Cardiac muscle cell (in vitro differentiated cells and primary cell): ENCODE results near the gene GALNT2. TPM values are rescaled to one million over a fixed set of nuclear protein-coding genes. Genes with fewer than 3 reads are reported as not detected.

Source experiments
- DNase-seq, 2 donors: peaks; one replicate each; pipeline versions ENCODE4 v3.0.0 to v3.0.0-alpha.2; 2010 to 2017; ENCODE audit warnings: low read depth in 1 of 2, low spot score in 1 of 2
- H3K27ac ChIP-seq: fragments of 200-600 bp; sonication (generic); 2 replicates; pipeline ENCODE4 v1.5.1; 2016
- H3K27me3 ChIP-seq: fragments of 200-600 bp; sonication (generic); 2 replicates; pipeline ENCODE4 v1.6.0; 2016; ENCODE audit warnings: control low read depth
- H3K36me3 ChIP-seq: fragments of 200-600 bp; sonication (generic); 2 replicates; pipeline ENCODE4 v1.5.1; 2016; ENCODE audit warnings: control low read depth
- H3K4me1 ChIP-seq: fragments of 200-600 bp; sonication (generic); 2 replicates; pipeline ENCODE4 v1.8.1; 2017; ENCODE audit warnings: low read depth, mild to moderate bottlenecking, mixed run types
- H3K4me3 ChIP-seq: fragments of 200-600 bp; sonication (generic); 2 replicates; pipeline ENCODE4 v1.5.1; 2016; ENCODE audit warnings: mild to moderate bottlenecking
- H3K9me3 ChIP-seq: fragments of 200-600 bp; sonication (generic); 2 replicates; pipeline ENCODE4 v1.5.1; 2017; ENCODE audit warnings: low read depth, mild to moderate bottlenecking, control low read depth
- polyA plus RNA-seq: library from polyadenylated mRNA; unstranded; fragments of >200 nt; fragmentation: Nextera tagmentation; extraction: Ambion mirVana; gene quantifications from 2 replicates; pipeline ENCODE4 v1.2.1, GENCODE V29; 2016
- total RNA-seq: library from RNA; depleted of rRNA; stranded (reverse); fragments of >200 nt; gene quantifications from 2 replicates; pipeline ENCODE4 v1.2.3, GENCODE V29; 2016
- TF ChIP-seq, protein P1 (sequence below): IDR thresholded peaks from 2 replicates; pipeline ENCODE4 v1.5.1; 2012; ENCODE audit warnings: low read depth, mild to moderate bottlenecking, low read length

Gene GALNT2
- total and polyA plus RNA-seq, 2 experiments from 2014 or later: 71.4 to 92.1 TPM

DNA sequence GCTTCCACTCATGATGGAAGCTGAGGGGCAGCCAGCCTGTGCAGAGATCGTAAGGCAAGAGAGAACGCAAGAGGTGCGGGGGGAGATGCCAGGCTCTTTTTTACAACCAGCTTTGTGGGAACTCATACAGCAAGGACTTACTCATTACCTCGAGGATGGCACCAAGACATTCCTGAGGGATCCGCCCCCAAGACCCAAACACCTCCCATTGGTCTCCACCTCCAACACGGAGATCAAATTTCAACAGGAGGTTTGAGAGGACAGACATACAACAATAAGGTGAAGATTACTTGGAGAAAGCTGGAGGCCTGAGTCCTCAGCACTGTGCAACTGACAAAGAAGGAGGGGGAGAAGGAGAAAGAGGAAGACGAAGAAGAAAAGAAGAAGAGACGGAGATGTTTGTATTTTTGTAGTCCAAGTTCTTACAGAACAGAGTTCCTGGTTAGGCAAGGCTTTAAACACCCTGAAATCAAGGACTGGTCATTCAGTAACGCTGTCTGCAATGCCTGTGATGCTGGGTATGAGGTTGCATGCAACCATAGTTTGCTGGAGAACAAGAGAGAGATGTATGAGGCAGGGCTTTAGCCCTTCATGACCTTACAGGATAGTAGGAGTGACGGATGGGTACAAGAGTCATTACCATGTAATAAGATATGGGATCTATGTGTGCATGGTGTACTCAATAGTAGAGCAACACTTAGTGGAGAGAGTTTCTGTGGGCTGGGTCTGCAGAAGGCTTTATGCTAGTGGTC is 19.7 kb upstream of the GALNT2 start:
- DNase-seq: peak in 1 of 2 donors; percentile 14
- no peak overlapping the region for H3K27ac ChIP-seq
- no peaks in the 10 kb centered on the region for H3K4me1 ChIP-seq
- TF ChIP-seq, protein P1, sequence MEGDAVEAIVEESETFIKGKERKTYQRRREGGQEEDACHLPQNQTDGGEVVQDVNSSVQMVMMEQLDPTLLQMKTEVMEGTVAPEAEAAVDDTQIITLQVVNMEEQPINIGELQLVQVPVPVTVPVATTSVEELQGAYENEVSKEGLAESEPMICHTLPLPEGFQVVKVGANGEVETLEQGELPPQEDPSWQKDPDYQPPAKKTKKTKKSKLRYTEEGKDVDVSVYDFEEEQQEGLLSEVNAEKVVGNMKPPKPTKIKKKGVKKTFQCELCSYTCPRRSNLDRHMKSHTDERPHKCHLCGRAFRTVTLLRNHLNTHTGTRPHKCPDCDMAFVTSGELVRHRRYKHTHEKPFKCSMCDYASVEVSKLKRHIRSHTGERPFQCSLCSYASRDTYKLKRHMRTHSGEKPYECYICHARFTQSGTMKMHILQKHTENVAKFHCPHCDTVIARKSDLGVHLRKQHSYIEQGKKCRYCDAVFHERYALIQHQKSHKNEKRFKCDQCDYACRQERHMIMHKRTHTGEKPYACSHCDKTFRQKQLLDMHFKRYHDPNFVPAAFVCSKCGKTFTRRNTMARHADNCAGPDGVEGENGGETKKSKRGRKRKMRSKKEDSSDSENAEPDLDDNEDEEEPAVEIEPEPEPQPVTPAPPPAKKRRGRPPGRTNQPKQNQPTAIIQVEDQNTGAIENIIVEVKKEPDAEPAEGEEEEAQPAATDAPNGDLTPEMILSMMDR: no peak
- no peaks in the 10 kb centered on the region for H3K27me3 ChIP-seq
- H3K9me3 ChIP-seq: no peaks in the 10 kb centered on the region
- no peak overlapping the region for H3K4me3 ChIP-seq
- no peaks in the 10 kb centered on the region for H3K36me3 ChIP-seq

DNA sequence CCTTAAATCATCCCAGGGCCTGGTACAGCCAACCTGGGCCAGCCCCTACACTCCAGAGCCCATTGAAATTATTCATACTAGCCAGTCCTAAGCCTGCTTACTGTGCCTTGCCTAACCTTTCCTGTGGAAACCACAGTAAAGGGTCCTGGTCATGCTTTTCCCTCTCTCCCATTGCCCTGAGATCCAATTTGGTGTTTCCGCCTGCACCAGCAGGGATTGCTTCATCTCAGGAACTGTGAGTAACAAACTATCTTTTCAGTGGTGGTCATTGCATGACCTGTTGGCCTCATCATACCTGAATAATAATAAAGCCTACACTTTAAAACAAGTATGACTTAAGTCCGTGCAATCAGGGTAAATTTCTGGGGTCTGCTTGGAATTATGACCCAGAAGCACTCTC is 18.7 kb upstream of the GALNT2 start:
- TF ChIP-seq, protein P1: no peak
- H3K4me3 ChIP-seq: no peak overlapping the region
- H3K36me3 ChIP-seq: no peaks in the 10 kb centered on the region
- H3K4me1 ChIP-seq: no peaks in the 10 kb centered on the region
- DNase-seq: peak in 1 of 2 donors; percentile 14
- H3K9me3 ChIP-seq: no peaks in the 10 kb centered on the region
- no peak overlapping the region for H3K27ac ChIP-seq
- no peaks in the 10 kb centered on the region for H3K27me3 ChIP-seq

DNA sequence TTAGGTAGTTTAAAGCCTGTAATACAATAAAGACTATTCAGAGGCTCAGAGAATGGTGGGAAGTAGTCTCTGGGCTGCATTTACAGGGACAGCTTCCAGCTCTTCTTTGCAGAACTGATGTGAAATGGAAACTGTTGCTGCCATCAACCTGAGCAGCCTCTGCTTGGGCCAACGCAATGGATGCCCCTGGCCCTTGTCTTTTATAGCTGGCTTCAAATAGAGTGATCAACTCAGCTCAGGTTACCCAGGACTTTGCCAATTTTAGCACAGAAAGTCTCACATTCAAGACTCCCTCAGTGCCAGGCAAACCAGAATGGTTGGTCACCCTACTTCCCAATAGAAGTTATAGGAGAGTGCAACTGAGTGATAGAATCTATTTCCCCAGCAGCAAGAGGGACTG is 18.1 kb upstream of the GALNT2 start:
- Histone ChIP-seq H3K4me1 (no peaks in the 10 kb centered on the region), H3K4me3 (no peak overlapping the region), H3K27me3 (no peaks in the 10 kb centered on the region), H3K9me3 (no peaks in the 10 kb centered on the region), H3K36me3 (no peaks in the 10 kb centered on the region), H3K27ac (no peak overlapping the region)
- DNase-seq: no peak
- TF ChIP-seq, protein P1: no peak

DNA sequence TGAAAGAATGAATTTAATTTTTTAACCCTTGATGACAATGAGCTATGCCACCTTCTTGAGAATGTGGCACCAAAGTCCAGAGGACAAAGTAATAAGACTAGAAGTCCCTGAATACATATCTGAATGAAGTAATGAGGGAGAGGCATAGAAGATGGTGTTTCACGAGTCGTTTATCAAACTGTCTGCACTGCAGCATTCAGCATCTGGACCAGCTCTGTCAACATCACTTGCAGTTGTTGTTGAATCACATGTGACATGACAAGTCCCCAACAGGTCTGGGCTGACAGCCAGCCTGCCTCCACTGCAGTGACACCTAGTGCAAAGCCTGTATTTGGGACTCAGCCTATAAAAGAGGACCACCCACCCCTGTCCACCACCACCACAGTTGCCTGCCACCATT is 17.3 kb upstream of the GALNT2 start:
- TF ChIP-seq, protein P1: no peak
- Histone ChIP-seq H3K4me3 (no peak overlapping the region), H3K27me3 (no peaks in the 10 kb centered on the region), H3K27ac (no peak overlapping the region), H3K4me1 (no peaks in the 10 kb centered on the region), H3K9me3 (no peaks in the 10 kb centered on the region), H3K36me3 (no peaks in the 10 kb centered on the region)
- DNase-seq: peak in 1 of 2 donors; percentile 12

DNA sequence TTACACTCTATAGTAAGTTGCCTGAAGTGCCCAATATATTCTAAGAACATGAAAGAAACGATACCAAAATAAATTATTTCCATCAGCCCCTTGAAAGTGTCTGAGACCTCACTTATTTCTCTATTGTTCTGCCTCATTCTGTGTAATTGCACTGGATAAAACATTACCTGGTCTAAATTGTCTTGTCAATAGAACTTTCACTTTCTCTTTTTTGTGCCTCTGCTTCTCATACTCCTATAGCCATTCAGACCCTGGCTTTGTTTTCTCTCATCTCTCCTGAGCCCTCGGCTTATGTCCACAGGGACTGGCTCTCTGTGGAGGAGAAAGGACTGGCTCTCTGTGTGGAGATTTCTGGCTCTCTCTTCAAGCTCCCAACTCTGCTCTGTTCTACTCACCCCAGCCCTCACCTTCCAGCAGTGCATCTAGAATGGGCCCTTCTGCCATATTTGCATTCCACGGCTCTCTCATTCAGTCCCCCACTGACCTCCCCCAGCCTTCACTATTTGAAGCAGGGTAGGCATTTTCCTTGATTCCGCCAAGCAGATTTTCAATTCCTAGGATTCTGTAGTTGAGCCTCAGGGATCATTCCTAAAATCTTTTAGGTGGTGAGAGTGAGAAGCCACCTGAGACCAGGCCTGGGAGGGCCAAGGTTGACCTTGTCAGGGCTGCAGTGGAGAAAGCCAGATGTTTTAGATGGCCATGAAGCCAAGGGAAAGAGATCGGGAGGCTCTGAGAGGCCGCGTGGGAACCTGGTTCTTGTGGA is 15.9 kb upstream of the GALNT2 start:
- Histone ChIP-seq H3K27ac (no peak overlapping the region), H3K27me3 (no peaks in the 10 kb centered on the region), H3K9me3 (no peaks in the 10 kb centered on the region), H3K4me1 (no peaks in the 10 kb centered on the region), H3K36me3 (no peaks in the 10 kb centered on the region), H3K4me3 (no peak overlapping the region)
- TF ChIP-seq, protein P1: no peak
- no peak for DNase-seq
